Activated CD4-positive, alpha-beta T cell treated with anti-CD3 and anti-CD28 coated beads, Interleukin-2, amount 50 U/mL, for 16 hours (primary cell): ENCODE measurements around the gene RAB18.
"Not testable (repeated sequence)": the region's sequence is repeated elsewhere in the genome, so short reads cannot be mapped to it uniquely, and the experiment has no call there.

Experiments used
- DNase-seq: peaks from one replicate; pipeline ENCODE4 v3.0.0-alpha.2; 2020

The RAB18 gene

GRCh38 chr10:27505537-27505936 lies 1.4 kb downstream of the RAB18 start:
- not testable (repeated sequence) for DNase-seq

GRCh38 chr10:27506280-27506679 lies 2.2 kb downstream of the RAB18 start:
- DNase-seq: no peak

- DNase-seq: no peak
Measured at GRCh38 chr10:27512548-27512947, 8.4 kb downstream of the RAB18 start.

GRCh38 chr10:27513451-27514191 lies 9.5 kb downstream of the RAB18 start:
- peak; percentile 38 for DNase-seq

- no peak for DNase-seq
Measured at GRCh38 chr10:27514243-27514642, 10.1 kb downstream of the RAB18 start.

- no peak for DNase-seq
Measured at GRCh38 chr10:27518261-27518660, 14.2 kb downstream of the RAB18 start.

- DNase-seq: no peak
Measured at GRCh38 chr10:27525819-27526218, 21.7 kb downstream of the RAB18 start.

- DNase-seq: no peak
Measured at GRCh38 chr10:27526242-27526641, 22.1 kb downstream of the RAB18 start.

GRCh38 chr10:27527666-27528295 lies 23.7 kb downstream of the RAB18 start:
- DNase-seq: no peak

- DNase-seq: no peak
Measured at GRCh38 chr10:27529010-27529783, 25.1 kb downstream of the RAB18 start.

- DNase-seq: no peak
Measured at GRCh38 chr10:27530477-27530876, 26.4 kb downstream of the RAB18 start.

- DNase-seq: no peak
Measured at GRCh38 chr10:27531336-27531847, 27.3 kb downstream of the RAB18 start.

GRCh38 chr10:27534161-27534700 lies 30.1 kb downstream of the RAB18 start:
- DNase-seq: no peak

- DNase-seq: no peak
Measured at GRCh38 chr10:27535317-27535716, 31.2 kb downstream of the RAB18 start.

- DNase-seq: no peak
Measured at GRCh38 chr10:27536437-27536836, 32.3 kb downstream of the RAB18 start.

- no peak for DNase-seq
Measured at GRCh38 chr10:27537166-27537565, 33.1 kb downstream of the RAB18 start.

GRCh38 chr10:27537787-27538186 lies 33.7 kb downstream of the RAB18 start:
- no peak for DNase-seq

GRCh38 chr10:27540672-27541071 lies 36.6 kb downstream of the RAB18 start:
- DNase-seq: no peak

- DNase-seq: no peak
Measured at GRCh38 chr10:27541796-27542729, 38.0 kb downstream of the RAB18 start.

- no peak for DNase-seq
Measured at GRCh38 chr10:27542812-27543211, 38.7 kb downstream of the RAB18 start.

- no peak for DNase-seq
Measured at GRCh38 chr10:27547047-27547446, 42.9 kb downstream of the RAB18 start.

GRCh38 chr10:27547482-27547881 lies 43.4 kb downstream of the RAB18 start:
- no peak for DNase-seq
